Heart left ventricle (tissue), 16 donors: ENCODE measurements around the gene EVC. TPM values are rescaled to one million over a fixed set of nuclear protein-coding genes. Genes with fewer than 3 reads are reported as not detected.

Experiments
- ATAC-seq, 4 donors: fragments of 200-7000 bp; cut with Tn5 transposase; one replicate each; pipeline ENCODE4 v1.9.1; 2020 to 2022; ENCODE audit warnings: moderate library complexity in 4 of 4, mild to moderate bottlenecking in 3 of 4, moderate number of reproducible peaks in 1 of 4
- DNase-seq, 5 donors: peaks; one replicate each; pipeline ENCODE4 v3.0.0-alpha.2; 2020
- H3K27ac ChIP-seq, 12 donors: fragments of 200-600 bp; sonication (generic) in 4 of 12; one replicate each; pipeline versions ENCODE4 v1.5.0 to v1.8.0; 2016 to 2022; ENCODE audit warnings: mild to moderate bottlenecking in 2 of 12
- H3K27me3 ChIP-seq, 9 donors: fragments of 200-600 bp; sonication (generic) in 2 of 9; one replicate each; pipeline versions ENCODE4 v1.5.1 to v1.8.0; 2016 to 2022; ENCODE audit warnings: mild to moderate bottlenecking in 3 of 9
- H3K36me3 ChIP-seq, 9 donors: fragments of 200-600 bp; sonication (generic) in 2 of 9; one replicate each; pipeline versions ENCODE4 v1.5.0 to v1.8.0; 2018 to 2022; ENCODE audit warnings: mild to moderate bottlenecking in 2 of 9
- H3K4me1 ChIP-seq, 12 donors: fragments of 200-600 bp; sonication (generic) in 4 of 12; one replicate each; pipeline versions ENCODE4 v1.5.0 to v1.8.0; 2016 to 2022; ENCODE audit warnings: mild to moderate bottlenecking in 3 of 12
- H3K4me3 ChIP-seq, 12 donors: fragments of 200-600 bp; sonication (generic) in 4 of 12; one replicate each; pipeline versions ENCODE4 v1.5.0 to v1.8.0; 2017 to 2022; ENCODE audit warnings: mild to moderate bottlenecking in 9 of 12, moderate library complexity in 4 of 12
- H3K9me3 ChIP-seq, 12 donors: fragments of 200-600 bp; sonication (generic) in 4 of 12; one replicate each; pipeline versions ENCODE4 v1.5.0 to v1.8.0; 2016 to 2022; ENCODE audit warnings: mild to moderate bottlenecking in 1 of 12
- POLR2A ChIP-seq, 2 donors: fragments of 450-650 bp; IDR thresholded peaks; one replicate each; pipeline ENCODE4 v1.6.1; 2017; ENCODE audit warnings: antibody characterized with exemption in 2 of 2, mild to moderate bottlenecking in 2 of 2, moderate library complexity in 2 of 2
- WGBS, 4 donors: extraction: QIAGEN DNeasy Blood & Tissue Kit in 2 of 4; methylation state at CpG; one replicate each; pipeline versions ENCODE4 v1.1.5 to v1.1.7; 2013 to 2018; 5-methylcytosine and 5-hydroxymethylcytosine counted together
- intact Hi-C, 10 donors: fragments of 100-400 bp; cut with DNase I; formaldehyde crosslinking; loops; one replicate each; pipeline versions ENCODE4 v1.11.1 to v1.14.2; 2022
- polyA plus RNA-seq, 2 donors: library from polyadenylated mRNA; stranded (reverse); fragments of 200-250 nt; gene quantifications; one replicate each; pipeline ENCODE4 v1.2.3, GENCODE V29; 2013
- total RNA-seq, 9 donors: library from RNA; depleted of rRNA in 2 of 9; stranded (reverse); fragments of >200 nt in 2 of 9; fragmentation: NEBNext Ultra II Directional in 3 of 9; extraction: Animal tissue kit (Norgen Biotek cat#: 25700) in 3 of 9; gene quantifications; one replicate each; pipeline versions ENCODE4 v1.1.0 to v1.2.4, GENCODE V29; 2016 to 2023
- TF ChIP-seq, protein P1 (sequence below), 12 donors: fragments of 200-600 bp; sonication (generic) in 4 of 12; IDR thresholded peaks; one replicate each; pipeline versions ENCODE4 v1.5.0 to v1.8.0; 2018 to 2022; ENCODE audit warnings: antibody characterized with exemption in 12 of 12, mild to moderate bottlenecking in 5 of 12
- donor health status: ischemic (EF 13 %, LVEDD 7.1; RV severe dilation, severe dysfunction).
- donor health status: healthy with polysubstance abuse.
- donor health status: DM: no; HTN: yes; CAD: no.
- donor health status: DM: no; HTN: no; CAD: no.
- donor health status: ischemic (EF 25% LVEDD 6.9; RV normal size, moderate dysfunction).
- donor health status: ischemic (EF 25% LVEDD 5.7; RV mildly dilated, moderate dysfunction).
- donor health status: healthy.
- donor health status: DM: yes; HTN: yes; CAD: no.
- donor health status: ischemic (EF 35%, LVEDD 5.7; RV mildly dilated, moderate dysfunction).
- donor health status: nonischemic (EF 11% LVEDD 7.7; RV severe dilation, severe dysfunction).
- donor health status: DM: yes; HTN: yes; CAD: no.
- donor health status: PGD.
- donor health status: ischemic (EF 29% LVEDD 5.4; RV normal size, mild dysfunction).
- donor health status: nonischemic (EF 23%, LVEDD 6.1; RV moderate dilation, normal function).

EVC gene
- total and polyA plus RNA-seq, 11 donors = 2.4 to 11.3 (median 4.1) TPM

DNA sequence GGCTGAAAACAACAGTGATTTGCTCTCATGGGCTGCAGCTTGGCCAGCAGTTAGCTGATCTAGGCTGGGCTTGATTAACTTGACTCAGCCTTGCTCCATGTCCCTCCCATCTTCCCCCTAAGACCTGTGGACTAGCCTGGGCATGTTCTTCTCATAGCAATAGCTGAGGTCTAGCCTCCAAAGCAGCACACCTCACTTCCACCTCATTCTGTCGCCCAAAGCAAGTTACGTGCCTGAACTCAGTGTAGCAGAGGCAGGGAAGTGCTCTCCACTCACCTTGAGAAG, 62.2 kb downstream of the EVC start:
- Histone ChIP-seq H3K9me3 (peaks cover 0 to 24% (median 10%) of the 10 kb centered on the region in 12 donors), H3K36me3 (peaks cover 0 to 6% (median 0%) of the 10 kb centered on the region in 9 donors), H3K27me3 (no peaks in the 10 kb centered on the region), H3K4me1 (no peaks in the 10 kb centered on the region), H3K4me3 (no peak overlapping the region), H3K27ac (no peak overlapping the region)
- DNase-seq = no peak
- WGBS, 4 donors = 87 to 100% (median 95%) methylated on average over 2 of the region's 2 CpGs
- TF ChIP-seq POLR2A (IDR thresholded peaks at IDR 0.05) = no peak
- TF ChIP-seq, protein P1, sequence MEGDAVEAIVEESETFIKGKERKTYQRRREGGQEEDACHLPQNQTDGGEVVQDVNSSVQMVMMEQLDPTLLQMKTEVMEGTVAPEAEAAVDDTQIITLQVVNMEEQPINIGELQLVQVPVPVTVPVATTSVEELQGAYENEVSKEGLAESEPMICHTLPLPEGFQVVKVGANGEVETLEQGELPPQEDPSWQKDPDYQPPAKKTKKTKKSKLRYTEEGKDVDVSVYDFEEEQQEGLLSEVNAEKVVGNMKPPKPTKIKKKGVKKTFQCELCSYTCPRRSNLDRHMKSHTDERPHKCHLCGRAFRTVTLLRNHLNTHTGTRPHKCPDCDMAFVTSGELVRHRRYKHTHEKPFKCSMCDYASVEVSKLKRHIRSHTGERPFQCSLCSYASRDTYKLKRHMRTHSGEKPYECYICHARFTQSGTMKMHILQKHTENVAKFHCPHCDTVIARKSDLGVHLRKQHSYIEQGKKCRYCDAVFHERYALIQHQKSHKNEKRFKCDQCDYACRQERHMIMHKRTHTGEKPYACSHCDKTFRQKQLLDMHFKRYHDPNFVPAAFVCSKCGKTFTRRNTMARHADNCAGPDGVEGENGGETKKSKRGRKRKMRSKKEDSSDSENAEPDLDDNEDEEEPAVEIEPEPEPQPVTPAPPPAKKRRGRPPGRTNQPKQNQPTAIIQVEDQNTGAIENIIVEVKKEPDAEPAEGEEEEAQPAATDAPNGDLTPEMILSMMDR (IDR thresholded peaks at IDR 0.05) = no peak
- no peak for ATAC-seq
- intact Hi-C loops = no loop called here

DNA sequence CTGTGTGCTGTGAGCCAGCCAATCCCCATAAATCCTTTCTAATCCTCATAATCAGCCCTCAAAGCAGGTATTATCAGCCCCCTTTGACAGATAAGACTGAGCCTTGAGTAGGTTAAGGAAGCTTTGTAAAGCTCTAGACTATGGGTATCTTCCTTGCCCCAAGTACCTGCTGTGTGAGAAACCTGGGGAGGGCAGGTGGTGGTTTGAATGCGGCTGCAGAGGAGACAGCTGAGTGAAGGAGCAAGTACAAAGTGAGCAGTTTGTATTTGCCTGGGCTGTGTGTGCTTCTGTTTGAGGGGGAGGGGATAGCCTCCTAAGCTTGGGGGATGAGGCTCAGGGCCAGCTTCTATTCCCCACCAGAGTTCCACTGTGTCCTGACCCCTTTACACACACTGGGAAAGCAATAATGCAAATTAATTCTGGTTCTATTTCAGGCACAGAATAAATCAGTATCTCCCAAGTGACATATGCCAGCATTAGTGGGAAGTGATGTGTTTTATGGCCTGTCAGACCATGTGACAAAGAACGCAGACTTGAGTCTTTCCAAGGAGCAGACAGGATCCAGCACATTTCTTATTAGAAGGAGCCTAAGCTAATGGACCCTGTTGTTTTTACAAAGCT, 63.5 kb downstream of the EVC start:
- peaks cover 0 to 24% (median 10%) of the 10 kb centered on the region in 12 donors for H3K9me3 ChIP-seq
- H3K27ac ChIP-seq = no peak overlapping the region
- H3K27me3 ChIP-seq = no peaks in the 10 kb centered on the region
- no peak for TF ChIP-seq POLR2A (IDR thresholded peaks at IDR 0.05)
- TF ChIP-seq, protein P1 (IDR thresholded peaks at IDR 0.05) = no peak
- intact Hi-C loops = no loop called here
- no peak for ATAC-seq
- peaks cover 0 to 6% (median 0%) of the 10 kb centered on the region in 9 donors for H3K36me3 ChIP-seq
- H3K4me3 ChIP-seq = no peak overlapping the region
- H3K4me1 ChIP-seq = no peaks in the 10 kb centered on the region
- DNase-seq = no peak
- 76 to 83% (median 80%) methylated on average over 2 of the region's 2 CpGs for WGBS, 4 donors

DNA sequence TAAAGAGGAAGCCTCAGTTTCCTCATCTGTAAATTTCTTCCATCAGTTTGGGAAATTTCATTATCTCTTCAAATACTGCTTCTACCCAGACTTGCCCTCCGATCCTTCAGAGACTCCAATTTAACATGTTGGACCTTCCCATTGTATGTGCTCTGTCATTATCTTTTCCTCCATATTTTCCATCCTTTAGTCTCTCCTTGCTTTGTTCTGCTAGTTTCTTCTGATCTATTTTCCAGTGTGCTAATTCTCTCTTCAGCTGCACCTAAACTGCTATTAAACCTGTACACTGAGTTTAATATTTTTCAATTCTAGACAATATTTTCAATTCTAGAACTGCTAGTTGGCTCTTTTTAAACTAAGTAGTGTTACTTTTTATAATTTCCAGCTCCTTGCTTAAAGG, 65.5 kb downstream of the EVC start:
- H3K36me3 ChIP-seq = peaks cover 0 to 6% (median 0%) of the 10 kb centered on the region in 9 donors
- no peak for ATAC-seq
- WGBS, 4 donors = 93 to 100% (median 96%) methylated on average over 1 of the region's 1 CpG
- no peak overlapping the region for H3K27ac ChIP-seq
- H3K9me3 ChIP-seq = peaks cover 0 to 24% (median 10%) of the 10 kb centered on the region in 12 donors
- no peak overlapping the region for H3K4me3 ChIP-seq
- no peaks in the 10 kb centered on the region for H3K27me3 ChIP-seq
- DNase-seq = no peak
- no peaks in the 10 kb centered on the region for H3K4me1 ChIP-seq
- TF ChIP-seq POLR2A (IDR thresholded peaks at IDR 0.05) = no peak
- intact Hi-C loops = no loop called here

DNA sequence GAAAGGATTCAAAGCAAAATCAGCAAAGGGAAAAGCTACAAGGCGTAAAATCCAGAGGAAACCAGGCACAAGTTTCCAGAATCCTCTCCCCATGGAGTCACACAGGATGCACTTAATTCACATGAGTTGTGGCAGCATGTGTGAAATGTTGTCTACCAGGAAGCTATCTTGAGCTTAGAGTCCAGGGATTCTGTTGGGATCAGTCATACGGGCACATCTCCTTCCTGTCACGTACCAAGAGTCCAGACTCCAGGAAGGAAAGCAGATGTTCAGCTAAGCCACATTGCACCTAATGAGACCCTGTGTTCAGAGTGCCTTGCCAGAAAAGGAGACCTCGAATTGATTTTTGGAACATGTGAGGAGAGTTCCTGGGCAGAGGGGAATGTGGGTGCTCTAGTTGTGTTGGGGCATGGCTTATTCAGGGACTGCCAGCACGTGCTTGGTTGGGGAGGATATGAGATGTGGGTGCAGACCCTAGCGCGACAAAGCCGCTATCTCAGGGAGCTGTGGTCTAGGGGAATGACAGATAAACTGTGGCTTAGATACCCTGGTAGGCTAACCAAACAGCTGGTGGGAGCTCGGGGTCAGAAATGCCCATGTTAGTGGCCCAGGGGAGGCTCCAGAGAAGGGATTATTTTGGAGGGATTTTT, 70.0 kb downstream of the EVC start:
- Histone ChIP-seq H3K4me3 (no peak overlapping the region), H3K27ac (no peak overlapping the region), H3K36me3 (peaks cover 0 to 12% (median 0%) of the 10 kb centered on the region in 9 donors), H3K27me3 (no peaks in the 10 kb centered on the region), H3K9me3 (peaks cover 0 to 18% (median 10%) of the 10 kb centered on the region in 12 donors), H3K4me1 (peaks cover 0 to 7% (median 0%) of the 10 kb centered on the region in 12 donors)
- ATAC-seq (no peak), DNase-seq (peak in 1 of 5 donors; percentile 1)
- TF ChIP-seq, protein P1 (IDR thresholded peaks at IDR 0.05) = no peak
- TF ChIP-seq POLR2A (IDR thresholded peaks at IDR 0.05) = no peak
- intact Hi-C loops = loop anchor here in 1 of 10 donors (10.0 kb wide), 1 partner anchor 376 kb away; no protein-coding TSS in a partner anchor
- 82 to 85% (median 84%) methylated on average over 9 of the region's 9 CpGs for WGBS, 4 donors
